Measurements from ENCODE around the gene C11orf68. TPM values are rescaled to one million over a fixed set of nuclear protein-coding genes. Genes with fewer than 3 reads are reported as not detected.

Gene C11orf68
- total and polyA plus RNA-seq, 2 experiments from 2014 or later = 16.8 to 23.2 TPM

GRCh38 chr11:65945430-65945911 is 26.6 kb upstream of the C11orf68 start, which contains the start of gene TSGA10IP:
Gene TSGA10IP (plus strand): TSS chr11:65945480. CDS start chr11:65945676, 196 bp downstream.
- Histone ChIP-seq H2AFZ (peak within 1 kb of the TSS; percentile 70), H3K79me2 (replicated peaks; ENCODE audit: insufficient read depth) (no peaks in the 10 kb centered on the region), H3F3A (replicated peaks; ENCODE audit: low read depth) (peaks cover 6% of the 10 kb centered on the region; the same call in 1 of the 2 replicates), H3K4me1 (ENCODE audit: insufficient read depth) (peaks cover 20% of the 10 kb centered on the region), H4K20me1 (replicated peaks; ENCODE audit: insufficient read depth) (no peaks in the 10 kb centered on the region), H3K4me3 (peak within 1 kb of the TSS; percentile 47), H3K4me2 (peak within 1 kb of the TSS; percentile 76), H3K27me3 (ENCODE audit: insufficient read depth) (no peaks in the 10 kb centered on the region), H3K36me3 (ENCODE audit: insufficient read depth) (no peaks in the 10 kb centered on the region), H3K27ac (ENCODE audit: low read depth) (no peak within 1 kb of the TSS; the same call in 1 of the 2 replicates), H3K9me2 (ENCODE audit: insufficient read depth) (no peaks in the 10 kb centered on the region)
- H3K27ac Mint-ChIP-seq = peak within 1 kb of the TSS; percentile 89
- DNase-seq (ENCODE audit: low spot score) (peak; percentile 92), ATAC-seq (peak; percentile 91)
- TF ChIP-seq NANOG (IDR thresholded peaks at IDR 0.05; ENCODE audit: borderline replicate concordance) (no peak), REST (IDR thresholded peaks at IDR 0.05; ENCODE audit: unreplicated experiment) (no peak), CREB1 (CRISPR knock-in tag; IDR thresholded peaks at IDR 0.05; ENCODE audit: low read depth) (0 out of 2 replicates have a peak, but pooled peaks have one; percentile 1), POLR2AphosphoS5 (IDR thresholded peaks at IDR 0.05; ENCODE audit: low read depth) (peak; percentile 41; the same call in 1 of the 2 replicates), EZH2phosphoT487 (IDR thresholded peaks at IDR 0.05; ENCODE audit: unreplicated experiment) (no peak)
- H3K4me3 Mint-ChIP-seq = peak within 1 kb of the TSS; percentile 65
- H3K4me1 Mint-ChIP-seq = peaks cover 35% of the 10 kb centered on the region
- H3K36me3 Mint-ChIP-seq (ENCODE audit: low read depth) = peaks cover 2% of the 10 kb centered on the region; the same call in 1 of the 3 replicates
- H3K27me3 Mint-ChIP-seq (ENCODE audit: insufficient read depth, low read depth, poor library complexity) = peaks cover 11% of the 10 kb centered on the region
- no peaks in the 10 kb centered on the region for H3K9me3 Mint-ChIP-seq

GRCh38 chr11:65944767-65945166 is 25.9 kb upstream of the C11orf68 start:
- DNase-seq (ENCODE audit: low spot score) (no peak), ATAC-seq (no peak)
- Mint-ChIP-seq H3K4me3 (no peak overlapping the region; the same call in 2 of the 3 replicates), H3K27me3 (ENCODE audit: insufficient read depth, low read depth, poor library complexity) (peaks cover 11% of the 10 kb centered on the region), H3K9me3 (no peaks in the 10 kb centered on the region), H3K36me3 (ENCODE audit: low read depth) (peaks cover 2% of the 10 kb centered on the region; the same call in 1 of the 3 replicates), H3K4me1 (peaks cover 35% of the 10 kb centered on the region), H3K27ac (no peak overlapping the region)
- no peaks in the 10 kb centered on the region for H4K20me1 ChIP-seq (replicated peaks; ENCODE audit: insufficient read depth)
- peak overlapping the region; percentile 76 for H3K4me2 ChIP-seq
- H3K4me3 ChIP-seq = no peak overlapping the region; the same call in 1 of the 2 replicates
- peaks cover 6% of the 10 kb centered on the region; the same call in 1 of the 2 replicates for H3F3A ChIP-seq (replicated peaks; ENCODE audit: low read depth)
- H3K36me3 ChIP-seq (ENCODE audit: insufficient read depth) = no peaks in the 10 kb centered on the region
- TF ChIP-seq EZH2 (IDR thresholded peaks at IDR 0.05; ENCODE audit: low read depth, unreplicated experiment) = no peak
- no peaks in the 10 kb centered on the region for H3K79me2 ChIP-seq (replicated peaks; ENCODE audit: insufficient read depth)
- peak overlapping the region; percentile 70 for H2AFZ ChIP-seq
- peaks cover 20% of the 10 kb centered on the region for H3K4me1 ChIP-seq (ENCODE audit: insufficient read depth)
- no peak overlapping the region for H3K27ac ChIP-seq (ENCODE audit: low read depth)
- H3K9me2 ChIP-seq (ENCODE audit: insufficient read depth) = no peaks in the 10 kb centered on the region
- no peaks in the 10 kb centered on the region for H3K27me3 ChIP-seq (ENCODE audit: insufficient read depth)
